HEK293 (cell line): ENCODE data around the gene SLC3A2.

ENCODE experiments used
- GFI1B ChIP-seq: fragments of 450-650 bp; formaldehyde crosslinking; IDR thresholded peaks from 2 replicates; pipeline ENCODE4 v1.5.1; 2016; ENCODE audit warnings: missing biosample characterization, missing genetic modification characterization
- KLF8 ChIP-seq: fragments of 450-650 bp; formaldehyde crosslinking; IDR thresholded peaks from 2 replicates; pipeline ENCODE4 v1.5.1; 2016; ENCODE audit warnings: missing biosample characterization, missing genetic modification characterization
- OSR2 ChIP-seq: fragments of 450-650 bp; formaldehyde crosslinking; IDR thresholded peaks from 2 replicates; pipeline ENCODE4 v1.5.1; 2016; ENCODE audit warnings: missing biosample characterization, missing genetic modification characterization
- SP3 ChIP-seq: fragments of 450-650 bp; formaldehyde crosslinking; IDR thresholded peaks from 2 replicates; pipeline ENCODE4 v1.5.1; 2016; ENCODE audit warnings: missing biosample characterization, missing genetic modification characterization
- ZBTB1 ChIP-seq: fragments of 450-650 bp; formaldehyde crosslinking; IDR thresholded peaks from 2 replicates; pipeline ENCODE4 v1.5.1; 2016; ENCODE audit warnings: missing biosample characterization, missing genetic modification characterization
- ZNF2 ChIP-seq: fragments of 450-650 bp; formaldehyde crosslinking; IDR thresholded peaks from 2 replicates; pipeline ENCODE4 v1.5.1; 2016; ENCODE audit warnings: missing biosample characterization, missing genetic modification characterization
- ZNF391 ChIP-seq: fragments of 450-650 bp; formaldehyde crosslinking; IDR thresholded peaks from 2 replicates; pipeline ENCODE4 v1.5.1; 2016; ENCODE audit warnings: low read depth, missing biosample characterization, missing genetic modification characterization, borderline replicate concordance
- ZNF416 ChIP-seq: fragments of 450-650 bp; formaldehyde crosslinking; IDR thresholded peaks from 2 replicates; pipeline ENCODE4 v1.5.1; 2016; ENCODE audit warnings: missing biosample characterization, missing genetic modification characterization
- ZNF501 ChIP-seq: fragments of 450-650 bp; formaldehyde crosslinking; IDR thresholded peaks from 2 replicates; pipeline ENCODE4 v1.5.1; 2016; ENCODE audit warnings: missing biosample characterization, missing genetic modification characterization
- ZNF530 ChIP-seq: fragments of 450-650 bp; formaldehyde crosslinking; IDR thresholded peaks from 2 replicates; pipeline ENCODE4 v1.5.1; 2016; ENCODE audit warnings: low read depth, missing biosample characterization, missing genetic modification characterization
- ZNF658 ChIP-seq: fragments of 450-650 bp; formaldehyde crosslinking; IDR thresholded peaks from 2 replicates; pipeline ENCODE4; 2016; ENCODE audit warnings: missing biosample characterization, missing genetic modification characterization
- ZNF707 ChIP-seq: fragments of 450-650 bp; formaldehyde crosslinking; IDR thresholded peaks from 2 replicates; pipeline ENCODE4 v1.5.1; 2016; ENCODE audit warnings: missing biosample characterization, missing genetic modification characterization
- ZNF76 ChIP-seq: fragments of 450-650 bp; formaldehyde crosslinking; IDR thresholded peaks from 2 replicates; pipeline ENCODE4; 2016; ENCODE audit warnings: low read depth, missing biosample characterization, missing genetic modification characterization, borderline replicate concordance
- ZNF777 ChIP-seq: fragments of 450-650 bp; formaldehyde crosslinking; IDR thresholded peaks from 2 replicates; pipeline ENCODE4 v1.5.1; 2017; ENCODE audit warnings: missing biosample characterization, missing genetic modification characterization, borderline replicate concordance
- TF ChIP-seq, protein P1 (sequence below): fragments of 450-650 bp; formaldehyde crosslinking; IDR thresholded peaks from 2 replicates; pipeline ENCODE4 v1.5.1; 2016; ENCODE audit warnings: missing biosample characterization, missing genetic modification characterization
- TF ChIP-seq, protein P2 (sequence below): fragments of 450-650 bp; formaldehyde crosslinking; conservative IDR thresholded peaks from 2 replicates; pipeline ENCODE4 v1.5.1; 2016; ENCODE audit warnings: low read depth, missing biosample characterization, missing genetic modification characterization
- TF ChIP-seq, protein P3 (sequence below): fragments of 450-650 bp; formaldehyde crosslinking; IDR thresholded peaks from 2 replicates; pipeline ENCODE4 v1.5.1; 2017; ENCODE audit warnings: missing biosample characterization, mild to moderate bottlenecking, missing genetic modification characterization, moderate library complexity
- TF ChIP-seq, protein P4 (sequence below): fragments of 450-650 bp; formaldehyde crosslinking; IDR thresholded peaks from 2 replicates; pipeline ENCODE4 v1.5.1; 2016; ENCODE audit warnings: missing biosample characterization, missing genetic modification characterization, borderline replicate concordance
- TF ChIP-seq, protein P5 (sequence below): fragments of 450-650 bp; formaldehyde crosslinking; optimal IDR thresholded peaks from 2 replicates; pipeline ENCODE3; 2016; ENCODE audit warnings: missing biosample characterization, mild to moderate bottlenecking, missing genetic modification characterization
- TF ChIP-seq, protein P6 (sequence below): fragments of 450-650 bp; formaldehyde crosslinking; IDR thresholded peaks from 2 replicates; pipeline ENCODE4 v1.5.1; 2017; ENCODE audit warnings: missing biosample characterization, missing genetic modification characterization
- TF ChIP-seq, protein P7 (sequence below): fragments of 450-650 bp; formaldehyde crosslinking; IDR thresholded peaks from 2 replicates; pipeline ENCODE4 v1.5.1; 2016; ENCODE audit warnings: missing biosample characterization, missing genetic modification characterization

The SLC3A2 gene

DNA sequence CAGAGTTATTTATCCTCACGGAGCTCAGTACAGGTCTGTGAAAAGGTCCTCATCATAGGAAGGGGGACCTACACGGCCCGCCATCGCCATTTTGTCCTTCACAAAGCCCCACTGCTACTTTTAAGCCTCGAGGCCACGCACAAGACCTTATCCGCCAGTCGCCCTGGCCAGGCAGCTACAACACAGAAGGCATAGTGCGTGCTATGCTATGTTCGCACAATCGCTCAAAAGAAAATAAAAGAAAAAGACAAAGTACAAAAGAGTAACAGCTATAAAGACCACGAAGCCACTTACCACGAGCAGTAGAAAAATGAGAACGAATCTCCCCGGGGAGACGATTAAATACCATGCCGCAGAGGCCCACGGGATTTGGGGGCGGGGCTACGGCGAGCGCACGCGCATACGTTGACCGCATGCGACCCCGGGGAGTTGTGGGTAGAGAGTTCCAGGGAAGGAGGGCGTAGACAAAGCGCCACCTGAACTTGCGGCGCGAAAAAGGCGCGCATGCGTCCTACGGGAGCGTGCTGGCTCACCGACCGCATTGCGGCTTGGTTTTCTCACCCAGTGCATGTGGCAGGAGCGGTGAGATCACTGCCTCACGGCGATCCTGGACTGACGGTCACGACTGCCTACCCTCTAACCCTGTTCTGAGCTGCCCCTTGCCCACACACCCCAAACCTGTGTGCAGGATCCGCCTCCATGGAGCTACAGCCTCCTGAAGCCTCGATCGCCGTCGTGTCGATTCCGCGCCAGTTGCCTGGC lies 24.9 kb upstream of the SLC3A2 start (continued):
- TF ChIP-seq ZNF777 (tag by site-specific recombination) (no peak), ZNF501 (tag by site-specific recombination) (peak; percentile 94), GFI1B (tag by site-specific recombination) (0 out of 2 replicates have a peak, but pooled peaks have one; percentile 48), ZNF416 (tag by site-specific recombination) (no peak), ZNF391 (tag by site-specific recombination) (peak; percentile 93), ZNF658 (tag by site-specific recombination) (no peak), ZNF530 (tag by site-specific recombination) (no peak), ZNF707 (tag by site-specific recombination) (no peak), OSR2 (tag by site-specific recombination) (no peak), KLF8 (tag by site-specific recombination) (peak; percentile 50; the same call in 1 of the 2 replicates), ZBTB1 (no peak; the same call in 1 of the 2 replicates), SP3 (tag by site-specific recombination) (peak; percentile 85), ZNF76 (tag by site-specific recombination) (peak; percentile 96), ZNF2 (tag by site-specific recombination) (peak; percentile 68)
- TF ChIP-seq, protein P1, sequence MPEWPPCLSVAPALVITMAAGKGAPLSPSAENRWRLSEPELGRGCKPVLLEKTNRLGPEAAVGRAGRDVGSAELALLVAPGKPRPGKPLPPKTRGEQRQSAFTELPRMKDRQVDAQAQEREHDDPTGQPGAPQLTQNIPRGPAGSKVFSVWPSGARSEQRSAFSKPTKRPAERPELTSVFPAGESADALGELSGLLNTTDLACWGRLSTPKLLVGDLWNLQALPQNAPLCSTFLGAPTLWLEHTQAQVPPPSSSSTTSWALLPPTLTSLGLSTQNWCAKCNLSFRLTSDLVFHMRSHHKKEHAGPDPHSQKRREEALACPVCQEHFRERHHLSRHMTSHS (tag by site-specific recombination), result no peak
- TF ChIP-seq, protein P2, sequence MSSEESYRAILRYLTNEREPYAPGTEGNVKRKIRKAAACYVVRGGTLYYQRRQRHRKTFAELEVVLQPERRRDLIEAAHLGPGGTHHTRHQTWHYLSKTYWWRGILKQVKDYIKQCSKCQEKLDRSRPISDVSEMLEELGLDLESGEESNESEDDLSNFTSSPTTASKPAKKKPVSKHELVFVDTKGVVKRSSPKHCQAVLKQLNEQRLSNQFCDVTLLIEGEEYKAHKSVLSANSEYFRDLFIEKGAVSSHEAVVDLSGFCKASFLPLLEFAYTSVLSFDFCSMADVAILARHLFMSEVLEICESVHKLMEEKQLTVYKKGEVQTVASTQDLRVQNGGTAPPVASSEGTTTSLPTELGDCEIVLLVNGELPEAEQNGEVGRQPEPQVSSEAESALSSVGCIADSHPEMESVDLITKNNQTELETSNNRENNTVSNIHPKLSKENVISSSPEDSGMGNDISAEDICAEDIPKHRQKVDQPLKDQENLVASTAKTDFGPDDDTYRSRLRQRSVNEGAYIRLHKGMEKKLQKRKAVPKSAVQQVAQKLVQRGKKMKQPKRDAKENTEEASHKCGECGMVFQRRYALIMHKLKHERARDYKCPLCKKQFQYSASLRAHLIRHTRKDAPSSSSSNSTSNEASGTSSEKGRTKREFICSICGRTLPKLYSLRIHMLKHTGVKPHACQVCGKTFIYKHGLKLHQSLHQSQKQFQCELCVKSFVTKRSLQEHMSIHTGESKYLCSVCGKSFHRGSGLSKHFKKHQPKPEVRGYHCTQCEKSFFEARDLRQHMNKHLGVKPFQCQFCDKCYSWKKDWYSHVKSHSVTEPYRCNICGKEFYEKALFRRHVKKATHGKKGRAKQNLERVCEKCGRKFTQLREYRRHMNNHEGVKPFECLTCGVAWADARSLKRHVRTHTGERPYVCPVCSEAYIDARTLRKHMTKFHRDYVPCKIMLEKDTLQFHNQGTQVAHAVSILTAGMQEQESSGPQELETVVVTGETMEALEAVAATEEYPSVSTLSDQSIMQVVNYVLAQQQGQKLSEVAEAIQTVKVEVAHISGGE, result peak; percentile 31; the same call in 1 of the 2 replicates
- TF ChIP-seq, protein P3, sequence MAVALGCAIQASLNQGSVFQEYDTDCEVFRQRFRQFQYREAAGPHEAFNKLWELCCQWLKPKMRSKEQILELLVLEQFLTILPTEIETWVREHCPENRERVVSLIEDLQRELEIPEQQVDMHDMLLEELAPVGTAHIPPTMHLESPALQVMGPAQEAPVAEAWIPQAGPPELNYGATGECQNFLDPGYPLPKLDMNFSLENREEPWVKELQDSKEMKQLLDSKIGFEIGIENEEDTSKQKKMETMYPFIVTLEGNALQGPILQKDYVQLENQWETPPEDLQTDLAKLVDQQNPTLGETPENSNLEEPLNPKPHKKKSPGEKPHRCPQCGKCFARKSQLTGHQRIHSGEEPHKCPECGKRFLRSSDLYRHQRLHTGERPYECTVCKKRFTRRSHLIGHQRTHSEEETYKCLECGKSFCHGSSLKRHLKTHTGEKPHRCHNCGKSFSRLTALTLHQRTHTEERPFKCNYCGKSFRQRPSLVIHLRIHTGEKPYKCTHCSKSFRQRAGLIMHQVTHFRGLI (tag by site-specific recombination), result peak; percentile 57; the same call in 1 of the 2 replicates
- TF ChIP-seq, protein P4, sequence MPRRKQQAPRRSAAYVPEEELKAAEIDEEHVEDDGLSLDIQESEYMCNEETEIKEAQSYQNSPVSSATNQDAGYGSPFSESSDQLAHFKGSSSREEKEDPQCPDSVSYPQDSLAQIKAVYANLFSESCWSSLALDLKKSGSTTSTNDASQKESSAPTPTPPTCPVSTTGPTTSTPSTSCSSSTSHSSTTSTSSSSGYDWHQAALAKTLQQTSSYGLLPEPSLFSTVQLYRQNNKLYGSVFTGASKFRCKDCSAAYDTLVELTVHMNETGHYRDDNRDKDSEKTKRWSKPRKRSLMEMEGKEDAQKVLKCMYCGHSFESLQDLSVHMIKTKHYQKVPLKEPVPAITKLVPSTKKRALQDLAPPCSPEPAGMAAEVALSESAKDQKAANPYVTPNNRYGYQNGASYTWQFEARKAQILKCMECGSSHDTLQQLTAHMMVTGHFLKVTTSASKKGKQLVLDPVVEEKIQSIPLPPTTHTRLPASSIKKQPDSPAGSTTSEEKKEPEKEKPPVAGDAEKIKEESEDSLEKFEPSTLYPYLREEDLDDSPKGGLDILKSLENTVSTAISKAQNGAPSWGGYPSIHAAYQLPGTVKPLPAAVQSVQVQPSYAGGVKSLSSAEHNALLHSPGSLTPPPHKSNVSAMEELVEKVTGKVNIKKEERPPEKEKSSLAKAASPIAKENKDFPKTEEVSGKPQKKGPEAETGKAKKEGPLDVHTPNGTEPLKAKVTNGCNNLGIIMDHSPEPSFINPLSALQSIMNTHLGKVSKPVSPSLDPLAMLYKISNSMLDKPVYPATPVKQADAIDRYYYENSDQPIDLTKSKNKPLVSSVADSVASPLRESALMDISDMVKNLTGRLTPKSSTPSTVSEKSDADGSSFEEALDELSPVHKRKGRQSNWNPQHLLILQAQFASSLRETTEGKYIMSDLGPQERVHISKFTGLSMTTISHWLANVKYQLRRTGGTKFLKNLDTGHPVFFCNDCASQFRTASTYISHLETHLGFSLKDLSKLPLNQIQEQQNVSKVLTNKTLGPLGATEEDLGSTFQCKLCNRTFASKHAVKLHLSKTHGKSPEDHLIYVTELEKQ (tag by site-specific recombination), result no peak
- TF ChIP-seq, protein P5, sequence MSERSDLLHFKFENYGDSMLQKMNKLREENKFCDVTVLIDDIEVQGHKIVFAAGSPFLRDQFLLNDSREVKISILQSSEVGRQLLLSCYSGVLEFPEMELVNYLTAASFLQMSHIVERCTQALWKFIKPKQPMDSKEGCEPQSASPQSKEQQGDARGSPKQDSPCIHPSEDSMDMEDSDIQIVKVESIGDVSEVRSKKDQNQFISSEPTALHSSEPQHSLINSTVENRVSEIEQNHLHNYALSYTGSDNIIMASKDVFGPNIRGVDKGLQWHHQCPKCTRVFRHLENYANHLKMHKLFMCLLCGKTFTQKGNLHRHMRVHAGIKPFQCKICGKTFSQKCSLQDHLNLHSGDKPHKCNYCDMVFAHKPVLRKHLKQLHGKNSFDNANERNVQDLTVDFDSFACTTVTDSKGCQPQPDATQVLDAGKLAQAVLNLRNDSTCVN, result peak; percentile 79
- TF ChIP-seq, protein P6, sequence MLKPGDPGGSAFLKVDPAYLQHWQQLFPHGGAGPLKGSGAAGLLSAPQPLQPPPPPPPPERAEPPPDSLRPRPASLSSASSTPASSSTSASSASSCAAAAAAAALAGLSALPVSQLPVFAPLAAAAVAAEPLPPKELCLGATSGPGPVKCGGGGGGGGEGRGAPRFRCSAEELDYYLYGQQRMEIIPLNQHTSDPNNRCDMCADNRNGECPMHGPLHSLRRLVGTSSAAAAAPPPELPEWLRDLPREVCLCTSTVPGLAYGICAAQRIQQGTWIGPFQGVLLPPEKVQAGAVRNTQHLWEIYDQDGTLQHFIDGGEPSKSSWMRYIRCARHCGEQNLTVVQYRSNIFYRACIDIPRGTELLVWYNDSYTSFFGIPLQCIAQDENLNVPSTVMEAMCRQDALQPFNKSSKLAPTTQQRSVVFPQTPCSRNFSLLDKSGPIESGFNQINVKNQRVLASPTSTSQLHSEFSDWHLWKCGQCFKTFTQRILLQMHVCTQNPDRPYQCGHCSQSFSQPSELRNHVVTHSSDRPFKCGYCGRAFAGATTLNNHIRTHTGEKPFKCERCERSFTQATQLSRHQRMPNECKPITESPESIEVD (tag by site-specific recombination), result no peak
- TF ChIP-seq, protein P7, sequence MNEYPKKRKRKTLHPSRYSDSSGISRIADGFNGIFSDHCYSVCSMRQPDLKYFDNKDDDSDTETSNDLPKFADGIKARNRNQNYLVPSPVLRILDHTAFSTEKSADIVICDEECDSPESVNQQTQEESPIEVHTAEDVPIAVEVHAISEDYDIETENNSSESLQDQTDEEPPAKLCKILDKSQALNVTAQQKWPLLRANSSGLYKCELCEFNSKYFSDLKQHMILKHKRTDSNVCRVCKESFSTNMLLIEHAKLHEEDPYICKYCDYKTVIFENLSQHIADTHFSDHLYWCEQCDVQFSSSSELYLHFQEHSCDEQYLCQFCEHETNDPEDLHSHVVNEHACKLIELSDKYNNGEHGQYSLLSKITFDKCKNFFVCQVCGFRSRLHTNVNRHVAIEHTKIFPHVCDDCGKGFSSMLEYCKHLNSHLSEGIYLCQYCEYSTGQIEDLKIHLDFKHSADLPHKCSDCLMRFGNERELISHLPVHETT, result peak; percentile 76
